ENCODE results near the gene FANCD2. TPM values are rescaled to one million over a fixed set of nuclear protein-coding genes. Genes with fewer than 3 reads are reported as not detected.

FANCD2 gene
- total RNA-seq, 1 experiment from 2014 or later = 69.2 TPM

GRCh38 chr3:9980251-9980650 lies 46.0 kb upstream of the FANCD2 start:
- Histone ChIP-seq H3K4me1 (ENCODE audit: insufficient read depth, low read length, poor library complexity, severe bottlenecking) (peaks cover 15% of the 10 kb centered on the region), H3K9me3 (ENCODE audit: low read depth, low read length, poor library complexity, severe bottlenecking) (no peaks in the 10 kb centered on the region), H3K27me3 (replicated peaks; ENCODE audit: insufficient read depth, low read depth, low read length, poor library complexity) (no peaks in the 10 kb centered on the region), H3K36me3 (ENCODE audit: insufficient read depth, low read length, poor library complexity, severe bottlenecking) (peaks cover under 1% of the 10 kb centered on the region), H3K4me3 (ENCODE audit: low read depth, low read length, poor library complexity, severe bottlenecking) (no peak overlapping the region), H3K27ac (ENCODE audit: low read depth, low read length, poor library complexity, severe bottlenecking) (no peak overlapping the region)
- intact Hi-C loops (cut with micrococcal nuclease; ENCODE audit: unreplicated experiment) = no loop called here
- CTCF ChIA-PET = no interaction called here
- no TSS peak for BruUV-seq (replicated peaks)
- DNase-seq (ENCODE audit: low spot score) = no peak
- POLR2A ChIA-PET (ENCODE audit: low non-redundant PET) = no interaction called here
- no peak for TF ChIP-seq EZH2 (IDR thresholded peaks at IDR 0.05; ENCODE audit: borderline replicate concordance, low read depth, low read length, poor library complexity, severe bottlenecking)
- no peak for TF ChIP-seq CTCF (conservative IDR thresholded peaks at IDR 0.05; ENCODE audit: low read depth, low read length)

GRCh38 chr3:9986230-9986725 lies 40.0 kb upstream of the FANCD2 start:
- ChIA-PET CTCF (no interaction called here), POLR2A (ENCODE audit: low non-redundant PET) (no interaction called here)
- Histone ChIP-seq H3K27ac (ENCODE audit: low read depth, low read length, poor library complexity, severe bottlenecking) (peak overlapping the region; percentile 79), H3K9me3 (ENCODE audit: low read depth, low read length, poor library complexity, severe bottlenecking) (no peaks in the 10 kb centered on the region), H3K36me3 (ENCODE audit: insufficient read depth, low read length, poor library complexity, severe bottlenecking) (peaks cover 6% of the 10 kb centered on the region), H3K4me1 (ENCODE audit: insufficient read depth, low read length, poor library complexity, severe bottlenecking) (peaks cover 13% of the 10 kb centered on the region), H3K4me3 (ENCODE audit: low read depth, low read length, poor library complexity, severe bottlenecking) (peak overlapping the region; percentile 79), H3K27me3 (replicated peaks; ENCODE audit: insufficient read depth, low read depth, low read length, poor library complexity) (no peaks in the 10 kb centered on the region)
- DNase-seq (ENCODE audit: low spot score) = no peak
- BruUV-seq (replicated peaks) = TSS peak; percentile 60
- TF ChIP-seq EZH2 (IDR thresholded peaks at IDR 0.05; ENCODE audit: borderline replicate concordance, low read depth, low read length, poor library complexity, severe bottlenecking) (no peak), CTCF (conservative IDR thresholded peaks at IDR 0.05; ENCODE audit: low read depth, low read length) (no peak)
- intact Hi-C loops (cut with micrococcal nuclease; ENCODE audit: unreplicated experiment) = no loop called here

- POLR2A ChIA-PET (ENCODE audit: low non-redundant PET) = interaction anchor here (0.5 to 0.7 kb wide), 3 partner anchors 15 to 200 kb away, joined by 3 to 11 read pairs (median 4); no protein-coding TSS in a partner anchor
These were observed 32.0 kb upstream of the FANCD2 start for GRCh38 chr3:9994086-9994844.

More at GRCh38 chr3:9994086-9994844, 32.0 kb upstream of the FANCD2 start:
- BruUV-seq (replicated peaks) = no TSS peak
- H3K4me1 ChIP-seq (ENCODE audit: insufficient read depth, low read length, poor library complexity, severe bottlenecking) = no peaks in the 10 kb centered on the region
- DNase-seq (ENCODE audit: low spot score) = no peak
- H3K9me3 ChIP-seq (ENCODE audit: low read depth, low read length, poor library complexity, severe bottlenecking) = no peaks in the 10 kb centered on the region
- intact Hi-C loops (cut with micrococcal nuclease; ENCODE audit: unreplicated experiment) = no loop called here
- peaks cover 21% of the 10 kb centered on the region for H3K36me3 ChIP-seq (ENCODE audit: insufficient read depth, low read length, poor library complexity, severe bottlenecking)
- TF ChIP-seq EZH2 (IDR thresholded peaks at IDR 0.05; ENCODE audit: borderline replicate concordance, low read depth, low read length, poor library complexity, severe bottlenecking) (no peak), CTCF (conservative IDR thresholded peaks at IDR 0.05; ENCODE audit: low read depth, low read length) (no peak)
- CTCF ChIA-PET = no interaction called here
- no peak overlapping the region for H3K27ac ChIP-seq (ENCODE audit: low read depth, low read length, poor library complexity, severe bottlenecking)
- H3K27me3 ChIP-seq (replicated peaks; ENCODE audit: insufficient read depth, low read depth, low read length, poor library complexity) = no peaks in the 10 kb centered on the region
- no peak overlapping the region for H3K4me3 ChIP-seq (ENCODE audit: low read depth, low read length, poor library complexity, severe bottlenecking)
